HepG2 (cell line): ENCODE data around the gene CLDN24. TPM values are rescaled to one million over a fixed set of nuclear protein-coding genes. Genes with fewer than 3 reads are reported as not detected.

Experiments
- ATAC-seq: fragments of 200-7000 bp; cut with Tn5 transposase; 3 replicates; pipeline ENCODE4 v1.9.1; 2020; ENCODE audit warnings: mild to moderate bottlenecking, moderate library complexity
- BruUV-seq: library from RNA; stranded (reverse); fragments of 400-500 nt; replicated peaks from 2 replicates; lab custom pipeline; 2021; lab: Mats Ljungman, UMichigan
- CTCF ChIA-PET: fragments of 300-600 bp; formaldehyde crosslinking; extraction: SDS; loops from one replicate; lab custom pipeline; 2021; ENCODE audit warnings: low total read pairs, inconsistent platforms, low intra/inter-chr PET ratio; lab: Yijun Ruan, JAX
- POLR2A ChIA-PET: fragments of 350-600 bp; sonication (Branson Sonifier 250); formaldehyde crosslinking; loops from one replicate; lab custom pipeline; 2020; ENCODE audit warnings: antibody characterized with exemption, inconsistent platforms; lab: Yijun Ruan, JAX
- DNase-seq: peaks from one replicate; pipeline ENCODE4 v3.0.0-alpha.2; 2015; ENCODE audit warnings: low spot score
- FAIRE-seq: peaks from 3 replicates; lab custom pipeline; 2011; peaks lifted over from hg19 to GRCh38; lab: Jason Lieb, UNC
- H2AFZ ChIP-seq: one replicate; pipeline ENCODE4 v1.6.1; 2011; ENCODE audit warnings: low read length, inconsistent platforms
- H3K27ac ChIP-seq: fragments of 300-600 bp; 3 replicates; pipeline ENCODE4 v1.8.0; 2011; ENCODE audit warnings: mixed run types, mild to moderate bottlenecking, mixed read lengths, low read length, inconsistent platforms; ENCODE audit not compliant: insufficient read depth; ENCODE audit errors: extremely low read length
- H3K27me3 ChIP-seq, 2 experiments: fragments of 200-600 bp in 1 of 2; 2 replicates in 1 of 2; 3 replicates in 1 of 2; pipeline versions ENCODE4 v1.6.0 to v1.8.0; 2011; ENCODE audit warnings: low read length in 2 of 2, mild to moderate bottlenecking in 2 of 2, moderate library complexity in 2 of 2, inconsistent platforms in 1 of 2; ENCODE audit not compliant: insufficient read depth in 2 of 2, control insufficient read depth in 1 of 2
- H3K36me3 ChIP-seq, 2 experiments: fragments of 200-600 bp in 1 of 2; replicated peaks in 1 of 2; 2 replicates in 1 of 2; 3 replicates in 1 of 2; pipeline versions ENCODE4 v1.5.1 to v1.8.0; 2011; ENCODE audit warnings: low read length in 2 of 2, inconsistent platforms in 1 of 2; ENCODE audit not compliant: insufficient read depth in 2 of 2, control insufficient read depth in 1 of 2
- H3K4me1 ChIP-seq: 2 replicates; pipeline ENCODE4 v1.5.1; 2012; ENCODE audit warnings: low read length, inconsistent platforms; ENCODE audit not compliant: insufficient read depth
- H3K4me2 ChIP-seq: 2 replicates; pipeline ENCODE4 v1.6.0; 2011; ENCODE audit warnings: low read depth, low read length, inconsistent platforms
- H3K4me3 ChIP-seq, 3 experiments: fragments of 200-600 bp in 1 of 3; sonication (generic), shearing (Covaris generic) in 1 of 3; replicated peaks in 1 of 3; 2 replicates each; pipeline ENCODE4 v1.5.1; 2011 to 2016; ENCODE audit warnings: low read length in 3 of 3, inconsistent platforms in 2 of 3, low read depth in 2 of 3, mild to moderate bottlenecking in 2 of 3, control low read depth in 1 of 3, mixed read lengths in 1 of 3; ENCODE audit not compliant: insufficient read depth in 1 of 3
- H3K79me2 ChIP-seq: one replicate; pipeline ENCODE4 v1.6.1; 2011; ENCODE audit warnings: low read length, inconsistent platforms; ENCODE audit not compliant: insufficient read depth
- H3K9ac ChIP-seq: 2 replicates; pipeline ENCODE4 v1.6.0; 2011; ENCODE audit warnings: mild to moderate bottlenecking, low read depth, low read length, inconsistent platforms; ENCODE audit not compliant: insufficient read depth
- H3K9me3 ChIP-seq: 2 replicates; pipeline ENCODE4 v1.5.1; 2012; ENCODE audit warnings: mild to moderate bottlenecking, low read length
- H4K20me1 ChIP-seq: 2 replicates; pipeline ENCODE4 v1.6.0; 2011; ENCODE audit warnings: inconsistent platforms, mild to moderate bottlenecking, low read length, moderate library complexity; ENCODE audit not compliant: insufficient read depth
- CREB1 ChIP-seq, 2 experiments: fragments of 450-650 bp in 1 of 2; IDR thresholded peaks; 2 replicates each; pipeline ENCODE4 v1.6.1; 2016 to 2017; ENCODE audit warnings: control low read depth in 1 of 2, mild to moderate bottlenecking in 1 of 2, missing compliant biosample characterization in 1 of 2, missing genetic modification characterization in 1 of 2
- ZNF562 ChIP-seq: sonication (generic); formaldehyde crosslinking; IDR thresholded peaks from 2 replicates; pipeline ENCODE4 v1.8.0; 2022; ENCODE audit warnings: missing genetic modification reagents, borderline replicate concordance
- ZNF629 ChIP-seq: sonication (generic); formaldehyde crosslinking; conservative IDR thresholded peaks from 2 replicates; pipeline ENCODE4 v1.5.0; 2020; ENCODE audit warnings: missing genetic modification reagents
- WGBS: methylation state at CpG from one replicate; pipeline ENCODE4 v1.1.6; 2017; ENCODE audit warnings: low lambda C conversion rate; 5-methylcytosine and 5-hydroxymethylcytosine counted together
- in situ Hi-C: cut with HindIII; loops from 2 replicates; pipeline ENCODE4 v1.10.0; 2017; ENCODE audit warnings: low pct_unique_long_range_greater_than_20kb; ENCODE audit not compliant: extremely low pct_ligation_motif_present
- intact Hi-C: fragments of 100-400 bp; cut with micrococcal nuclease; formaldehyde crosslinking; loops from one replicate; pipeline ENCODE4 v1.10.0; 2022; ENCODE audit not compliant: unreplicated experiment
- polyA plus RNA-seq, 8 experiments: library from polyadenylated mRNA; depleted of rRNA in 3 of 8; stranded (reverse) in 7 of 8; unstranded in 1 of 8; fragments of >200 nt; fragmentation: Illumina TruSeq in 4 of 8; extraction: Trizol in 4 of 8; gene quantifications; 2 replicates each; pipeline versions ENCODE4 v1.2.1 to v1.2.3, GENCODE V29; 2011 to 2016; ENCODE audit warnings: low read depth in 4 of 8, missing spikeins in 1 of 8, mixed read lengths in 1 of 8; ENCODE audit not compliant: insufficient read depth in 1 of 8
- total RNA-seq, 5 experiments: library from RNA; depleted of rRNA; stranded (reverse); fragments of >200 nt; fragmentation: Illumina TruSeq; extraction: Trizol; gene quantifications; 2 replicates each; pipeline ENCODE4 v1.2.3, GENCODE V29; 2016; ENCODE audit warnings: low read depth in 1 of 5
- TF ChIP-seq, protein P1 (sequence below): sonication (generic); formaldehyde crosslinking; IDR thresholded peaks from 2 replicates; pipeline ENCODE4 v1.5.1; 2020; ENCODE audit warnings: mild to moderate bottlenecking, missing genetic modification reagents, moderate library complexity

CLDN24 gene
- total and polyA plus RNA-seq, 2 of the 13 experiments (the other 11 are each of a cell fraction or from before 2014, with no cell fraction given) = not detected

DNA sequence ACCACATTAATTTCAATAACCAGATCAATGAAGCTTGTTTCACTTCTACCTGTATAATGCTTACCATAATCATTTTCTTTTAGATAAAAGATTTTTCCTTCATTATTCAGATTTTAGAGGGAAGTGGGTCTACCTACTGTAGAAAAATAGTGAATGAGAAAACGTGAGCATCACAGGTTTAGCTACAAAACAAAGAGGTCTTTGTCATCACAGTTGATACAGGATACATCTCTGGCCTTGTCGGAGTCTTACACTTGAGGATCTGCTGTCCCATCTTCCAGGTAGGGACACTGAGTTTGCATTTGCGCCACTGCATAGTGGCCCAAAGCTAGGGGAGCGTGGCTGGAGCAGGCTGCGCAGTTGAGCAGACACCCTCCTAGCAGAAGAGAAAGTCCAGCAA, 710 bp downstream of the CLDN24 start:
- Histone ChIP-seq H3K27ac (no peak overlapping the region), H3K9me3 (no peaks in the 10 kb centered on the region), H3K9ac (no peak overlapping the region), H3K79me2 (no peaks in the 10 kb centered on the region), H3K4me1 (peaks cover 36% of the 10 kb centered on the region), H3K36me3 (peaks cover 3 to 8% of the 10 kb centered on the region in 2 experiments; a peak in 3 of 5 replicates), H3K4me3 (no peak overlapping the region), H2AFZ (no peak overlapping the region), H4K20me1 (no peaks in the 10 kb centered on the region), H3K4me2 (no peak overlapping the region), H3K27me3 (no peaks in the 10 kb centered on the region; a peak in 1 of 5 replicates)
- ChIA-PET CTCF (no interaction called here), POLR2A (no interaction called here)
- 95% methylated on average over 5 of the region's 5 CpGs for WGBS
- in situ Hi-C loops (no loop called here), intact Hi-C loops (no loop called here)
- DNase-seq = no peak
- no peak for FAIRE-seq
- BruUV-seq = no TSS peak
- TF ChIP-seq ZNF629 (CRISPR knock-in tag) (0 out of 2 replicates have a peak, but pooled peaks have one; percentile 22), ZNF562 (no peak)
- no peak for ATAC-seq

DNA sequence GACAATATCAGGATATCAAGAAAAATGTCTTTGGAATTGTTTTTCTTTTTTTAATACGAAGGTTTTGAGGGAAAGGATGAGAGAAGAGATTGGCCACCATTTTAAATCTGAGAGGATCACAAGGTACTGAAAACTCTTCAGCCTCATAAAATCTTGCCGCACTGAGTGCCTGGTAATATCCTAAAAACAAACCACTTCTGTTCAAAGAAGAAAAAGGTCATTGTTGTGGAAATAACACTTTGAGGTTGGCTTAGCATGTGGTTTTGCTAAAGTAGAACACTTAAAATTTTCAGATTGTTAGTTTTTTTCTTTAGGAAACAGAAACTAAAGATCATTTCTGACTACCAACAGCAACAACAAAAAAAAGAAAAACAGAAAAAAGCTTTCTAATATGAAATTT, 1.1 kb downstream of the CLDN24 start:
- BruUV-seq = no TSS peak
- ChIA-PET POLR2A (no interaction called here), CTCF (no interaction called here)
- WGBS = 74% methylated on average over 2 of the region's 2 CpGs
- no peak overlapping the region for H3K4me3 ChIP-seq
- H3K9me3 ChIP-seq = no peaks in the 10 kb centered on the region
- ATAC-seq (no peak), FAIRE-seq (no peak), DNase-seq (no peak)
- H3K79me2 ChIP-seq = no peaks in the 10 kb centered on the region
- in situ Hi-C loops (no loop called here), intact Hi-C loops (no loop called here)
- no peak overlapping the region for H3K4me2 ChIP-seq
- no peak overlapping the region for H3K9ac ChIP-seq
- H3K4me1 ChIP-seq = peaks cover 36% of the 10 kb centered on the region
- H2AFZ ChIP-seq = no peak overlapping the region
- H3K36me3 ChIP-seq = peaks cover 3 to 12% of the 10 kb centered on the region in 2 experiments; a peak in 3 of 5 replicates
- H4K20me1 ChIP-seq = no peaks in the 10 kb centered on the region
- H3K27me3 ChIP-seq = no peaks in the 10 kb centered on the region; a peak in 1 of 5 replicates
- TF ChIP-seq, protein P1, sequence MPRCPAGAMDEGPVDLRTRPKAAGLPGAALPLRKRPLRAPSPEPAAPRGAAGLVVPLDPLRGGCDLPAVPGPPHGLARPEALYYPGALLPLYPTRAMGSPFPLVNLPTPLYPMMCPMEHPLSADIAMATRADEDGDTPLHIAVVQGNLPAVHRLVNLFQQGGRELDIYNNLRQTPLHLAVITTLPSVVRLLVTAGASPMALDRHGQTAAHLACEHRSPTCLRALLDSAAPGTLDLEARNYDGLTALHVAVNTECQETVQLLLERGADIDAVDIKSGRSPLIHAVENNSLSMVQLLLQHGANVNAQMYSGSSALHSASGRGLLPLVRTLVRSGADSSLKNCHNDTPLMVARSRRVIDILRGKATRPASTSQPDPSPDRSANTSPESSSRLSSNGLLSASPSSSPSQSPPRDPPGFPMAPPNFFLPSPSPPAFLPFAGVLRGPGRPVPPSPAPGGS (CRISPR knock-in tag) = no peak
- no peak for TF ChIP-seq CREB1 (IDR thresholded peaks at IDR 0.05)
- TF ChIP-seq CREB1 (CRISPR knock-in tag; IDR thresholded peaks at IDR 0.05) = peak; percentile 24; the same call in 1 of the 2 replicates
- no peak overlapping the region for H3K27ac ChIP-seq
